NB4 (cell line): Measurements from ENCODE around the gene CCDC14.

Source experiments
- POLR2A ChIP-seq: IDR thresholded peaks from 2 replicates; pipeline ENCODE4 v1.6.1; 2011; ENCODE audit warnings: mild to moderate bottlenecking; ENCODE audit not compliant: insufficient read length; ENCODE audit errors: extremely low read depth
- TF ChIP-seq, protein P1 (sequence below): IDR thresholded peaks from one replicate; pipeline ENCODE4 v1.5.1; 2012; ENCODE audit warnings: low read depth, low read length

DNA sequence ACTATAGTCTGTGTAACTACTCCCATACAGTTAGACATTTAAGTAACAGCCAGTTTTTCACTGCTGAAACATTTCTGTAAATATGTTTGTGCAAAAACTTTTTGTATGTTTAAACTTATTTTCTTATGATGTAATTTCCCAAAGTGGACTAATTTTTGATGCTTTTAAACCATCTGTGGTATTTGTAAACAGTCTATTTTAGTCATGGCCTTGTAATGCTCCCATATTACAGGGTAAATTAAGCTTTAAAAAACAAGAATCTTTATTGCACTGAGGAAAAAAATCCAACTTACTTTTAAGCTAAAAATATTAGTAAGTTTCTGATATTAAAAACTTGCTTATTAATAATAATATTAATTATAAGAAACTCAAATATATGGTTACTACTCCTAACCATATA is 13.5 kb downstream of the CCDC14 start:
- TF ChIP-seq, protein P1, sequence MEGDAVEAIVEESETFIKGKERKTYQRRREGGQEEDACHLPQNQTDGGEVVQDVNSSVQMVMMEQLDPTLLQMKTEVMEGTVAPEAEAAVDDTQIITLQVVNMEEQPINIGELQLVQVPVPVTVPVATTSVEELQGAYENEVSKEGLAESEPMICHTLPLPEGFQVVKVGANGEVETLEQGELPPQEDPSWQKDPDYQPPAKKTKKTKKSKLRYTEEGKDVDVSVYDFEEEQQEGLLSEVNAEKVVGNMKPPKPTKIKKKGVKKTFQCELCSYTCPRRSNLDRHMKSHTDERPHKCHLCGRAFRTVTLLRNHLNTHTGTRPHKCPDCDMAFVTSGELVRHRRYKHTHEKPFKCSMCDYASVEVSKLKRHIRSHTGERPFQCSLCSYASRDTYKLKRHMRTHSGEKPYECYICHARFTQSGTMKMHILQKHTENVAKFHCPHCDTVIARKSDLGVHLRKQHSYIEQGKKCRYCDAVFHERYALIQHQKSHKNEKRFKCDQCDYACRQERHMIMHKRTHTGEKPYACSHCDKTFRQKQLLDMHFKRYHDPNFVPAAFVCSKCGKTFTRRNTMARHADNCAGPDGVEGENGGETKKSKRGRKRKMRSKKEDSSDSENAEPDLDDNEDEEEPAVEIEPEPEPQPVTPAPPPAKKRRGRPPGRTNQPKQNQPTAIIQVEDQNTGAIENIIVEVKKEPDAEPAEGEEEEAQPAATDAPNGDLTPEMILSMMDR: no peak
- no peak for TF ChIP-seq POLR2A
